Gastroesophageal sphincter (tissue), 3 donors: Measurements from ENCODE around the gene GATAD2B.

Experiments
- CTCF ChIP-seq, 4 experiments: fragments of 200-600 bp in 2 of 4; fragments of 450-650 bp in 2 of 4; sonication (generic) in 1 of 4; IDR thresholded peaks; one replicate each; pipeline ENCODE4 v1.5.1; 2017 to 2019; ENCODE audit warnings: antibody characterized with exemption in 4 of 4, mild to moderate bottlenecking in 2 of 4, moderate library complexity in 2 of 4
- POLR2A ChIP-seq, 2 donors: fragments of 450-650 bp; IDR thresholded peaks; one replicate each; pipeline ENCODE4 v1.6.1; 2017; ENCODE audit warnings: antibody characterized with exemption in 2 of 2, mild to moderate bottlenecking in 2 of 2, moderate library complexity in 1 of 2
- POLR2AphosphoS5 ChIP-seq: sonication (generic); formaldehyde crosslinking; IDR thresholded peaks from one replicate; pipeline ENCODE4 v1.6.1; 2017; ENCODE audit warnings: antibody characterized with exemption

GRCh38 chr1:153960206-153960605 lies 37.4 kb upstream of the GATAD2B start:
- TF ChIP-seq POLR2A (IDR thresholded peaks at IDR 0.05) = no peak
- TF ChIP-seq CTCF (IDR thresholded peaks at IDR 0.05) = no peak
- no peak for TF ChIP-seq POLR2AphosphoS5
